Left cardiac atrium (tissue), 4 donors: ENCODE data around the gene KCNC2. TPM values are rescaled to one million over a fixed set of nuclear protein-coding genes. Genes with fewer than 3 reads are reported as not detected.

Experiments
- ATAC-seq, 2 donors: fragments of 200-7000 bp; cut with Tn5 transposase; one replicate each; pipeline ENCODE4 v1.9.1; 2020; ENCODE audit warnings: mild to moderate bottlenecking in 2 of 2, moderate library complexity in 2 of 2
- DNase-seq: peaks from one replicate; pipeline ENCODE4 v3.0.0-alpha.2; 2020
- intact Hi-C, 2 donors: fragments of 100-400 bp; cut with DNase I; formaldehyde crosslinking; loops; one replicate each; pipeline versions ENCODE4 v1.14.1 to v1.15.1; 2022 to 2023
- total RNA-seq, 2 donors: library from RNA; stranded (reverse); fragmentation: NEBNext Ultra II Directional; extraction: Animal tissue kit (Norgen Biotek cat#: 25700); gene quantifications; one replicate each; pipeline ENCODE4 v1.2.1, GENCODE V29; 2021
- donor health status: DM: no; HTN: yes; CAD: no.
- donor health status: DM: no; HTN: yes; CAD: no; lungs with severe emphysema.
- donor health status: DM: yes; HTN: yes; CAD: no.
- donor health status: Dilated cardiomyopathy.

Gene KCNC2
- total RNA-seq, 2 donors from 2014 or later: not detected

GRCh38 chr12:75086091-75087038 lies 123.3 kb downstream of the KCNC2 start:
- no peak for DNase-seq
- intact Hi-C loops: no loop called here
- ATAC-seq: no peak

- ATAC-seq (no peak), DNase-seq (no peak)
- intact Hi-C loops: no loop called here
These were observed 128.3 kb downstream of the KCNC2 start for GRCh38 chr12:75081305-75081704.

DNA sequence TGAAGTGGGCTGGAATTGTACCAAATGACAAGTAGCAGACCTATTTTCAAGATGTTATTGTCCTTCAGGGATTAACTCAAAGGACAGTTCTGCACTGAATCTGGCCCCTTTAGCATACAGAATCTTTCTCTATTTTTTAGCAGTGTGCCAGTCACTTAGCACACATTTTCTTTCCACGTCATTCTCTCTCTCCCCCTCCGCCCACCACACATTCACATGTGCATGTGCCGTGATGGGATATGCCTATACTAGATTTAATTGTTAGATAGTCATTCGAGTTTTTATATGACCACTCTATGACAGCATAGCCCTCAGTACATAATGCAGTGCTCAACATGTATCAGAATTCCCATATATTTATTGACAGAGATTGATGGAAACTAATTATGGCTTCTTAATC lies 129.1 kb downstream of the KCNC2 start:
- intact Hi-C loops: no loop called here

GRCh38 chr12:75065482-75065881 lies 144.2 kb downstream of the KCNC2 start:
- DNase-seq: no peak
- ATAC-seq: no peak
- intact Hi-C loops: no loop called here

More for the DNA sequence above, 129.1 kb downstream of the KCNC2 start:
- DNase-seq (no peak), ATAC-seq (no peak)

DNA sequence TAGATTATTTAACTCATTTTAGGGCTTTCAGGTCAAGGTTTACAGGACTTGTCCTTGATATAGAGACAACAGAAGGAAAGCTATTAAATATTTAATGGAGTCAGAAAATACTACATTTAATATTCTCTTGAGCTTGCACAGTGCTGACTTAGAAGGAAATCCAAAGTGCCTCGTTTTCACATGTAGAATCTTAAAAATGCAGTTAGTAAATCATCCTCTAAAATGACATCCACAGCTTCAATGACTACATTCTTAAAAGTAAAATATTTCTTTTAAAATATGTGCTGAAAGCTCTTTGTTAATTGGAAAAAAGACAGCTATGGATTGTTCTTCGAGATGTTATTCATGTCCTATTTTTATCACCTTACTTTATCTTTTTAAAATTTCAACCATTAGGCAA lies 146.9 kb downstream of the KCNC2 start:
- DNase-seq: no peak
- intact Hi-C loops: no loop called here

DNA sequence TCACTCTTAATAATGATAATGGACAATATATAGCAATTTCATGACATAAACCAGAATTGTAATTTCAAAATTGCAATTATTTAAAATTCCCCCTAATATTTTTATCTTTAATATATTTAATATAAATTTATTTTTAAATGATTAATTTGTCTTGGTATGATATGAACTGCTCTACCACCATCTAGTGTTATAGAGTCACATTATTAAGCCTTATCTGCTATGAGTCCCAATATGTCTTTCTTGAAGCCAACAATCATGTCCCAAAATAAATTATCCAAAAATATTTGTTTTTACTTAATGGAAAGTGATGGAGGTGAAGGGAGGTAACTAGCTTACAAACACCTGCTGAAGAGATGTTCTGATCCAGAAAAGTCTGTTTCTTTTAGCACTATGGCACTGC lies 151.4 kb downstream of the KCNC2 start:
- intact Hi-C loops: no loop called here
- ATAC-seq (no peak), DNase-seq (no peak)

More for the DNA sequence above, 146.9 kb downstream of the KCNC2 start:
- ATAC-seq: no peak

DNA sequence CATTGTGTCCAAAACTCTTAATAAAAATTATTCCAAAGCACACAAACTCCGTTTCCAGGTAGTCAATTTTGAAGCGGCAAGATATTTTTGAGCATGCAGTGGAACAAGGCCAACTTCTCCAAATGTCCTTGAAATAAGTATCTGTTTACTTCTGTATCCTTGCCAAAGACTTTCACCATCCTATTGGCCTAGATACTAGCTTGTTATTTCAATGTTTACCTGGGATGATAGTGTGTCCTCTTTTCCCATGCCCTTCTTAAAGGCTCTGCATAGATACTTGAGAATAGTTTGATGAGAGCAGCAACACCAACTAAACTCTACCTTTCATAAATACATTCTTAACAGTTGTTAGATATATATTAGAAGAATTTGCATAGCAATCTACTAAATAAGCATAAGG lies 160.9 kb downstream of the KCNC2 start:
- intact Hi-C loops: no loop called here
- ATAC-seq (no peak), DNase-seq (no peak)

DNA sequence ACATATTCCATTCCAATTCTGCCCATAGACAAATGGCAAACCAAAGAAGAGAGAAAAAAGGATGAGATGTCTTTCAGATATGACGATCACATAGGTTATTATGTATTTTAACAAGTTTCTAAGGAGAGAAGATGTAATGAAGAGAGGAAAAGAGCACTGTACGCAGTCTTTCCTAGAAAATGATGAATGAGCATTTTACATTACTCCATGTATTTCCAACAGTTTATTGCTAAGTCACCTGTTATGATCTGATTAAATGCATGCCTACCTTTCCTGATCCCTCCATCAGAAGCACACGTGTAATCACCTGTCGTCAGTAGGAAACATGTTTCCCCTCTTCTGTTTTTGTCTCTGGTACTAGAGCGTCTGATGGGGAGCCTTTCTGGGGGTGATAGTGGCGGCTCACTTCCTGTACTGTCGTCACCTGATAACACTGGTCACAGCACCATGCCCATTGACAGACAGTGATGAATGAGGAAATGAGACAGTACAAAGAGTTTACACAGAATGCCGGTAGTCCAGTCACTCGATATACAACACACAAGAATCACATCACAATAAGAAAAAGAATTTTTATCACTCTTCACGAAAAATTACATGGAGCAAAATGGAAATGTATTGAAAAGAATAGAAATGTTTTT lies 161.6 kb downstream of the KCNC2 start:
- ATAC-seq: no peak
- no peak for DNase-seq
- intact Hi-C loops: no loop called here

GRCh38 chr12:75042125-75042524 lies 167.5 kb downstream of the KCNC2 start:
- DNase-seq: no peak
- ATAC-seq: no peak
- intact Hi-C loops: no loop called here

DNA sequence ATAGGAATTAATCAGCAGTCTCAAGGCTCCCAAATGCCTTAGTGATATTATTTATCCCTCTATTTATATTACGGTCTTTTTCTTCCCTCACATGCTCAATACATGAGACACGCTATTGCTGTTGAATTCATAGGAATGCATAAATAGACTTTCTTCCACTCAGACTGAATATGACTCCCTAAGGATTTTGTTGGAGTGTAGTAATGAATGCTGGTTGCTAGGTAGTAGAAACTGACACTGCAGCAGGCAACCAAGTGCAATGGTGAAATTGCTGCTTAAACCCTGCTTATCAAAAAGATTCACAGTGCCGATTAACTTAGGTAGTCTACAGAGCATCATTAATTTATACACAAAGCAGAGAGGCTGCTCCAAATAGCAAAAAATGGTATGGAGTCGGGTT lies 168.2 kb downstream of the KCNC2 start:
- intact Hi-C loops: no loop called here
- ATAC-seq: no peak
- DNase-seq: no peak

- ATAC-seq (no peak), DNase-seq (no peak)
- intact Hi-C loops: no loop called here
These were observed 189.5 kb downstream of the KCNC2 start for GRCh38 chr12:75020068-75020557.

- ATAC-seq: no peak
- no peak for DNase-seq
- intact Hi-C loops: no loop called here
These were observed 198.5 kb downstream of the KCNC2 start for GRCh38 chr12:75011120-75011519.

DNA sequence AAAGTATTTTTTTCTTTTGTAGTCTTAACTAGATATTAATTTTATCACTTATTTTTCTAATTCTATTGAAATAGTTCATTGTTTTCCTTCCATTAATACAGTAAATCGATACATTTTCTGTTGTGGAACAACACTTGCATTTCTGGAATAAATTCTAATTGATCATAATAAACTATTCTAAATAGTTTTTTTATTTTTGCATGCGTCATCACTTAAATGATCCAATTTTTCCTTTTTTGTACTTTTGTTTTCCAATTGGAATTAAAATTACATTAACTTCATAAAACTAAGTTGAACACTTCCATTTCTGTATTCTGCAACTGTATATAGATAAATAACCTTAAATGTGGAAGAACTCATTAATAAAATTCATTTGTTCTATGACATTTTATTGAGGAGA lies 202.5 kb downstream of the KCNC2 start:
- DNase-seq: no peak
- ATAC-seq: no peak
- intact Hi-C loops: no loop called here

- no peak for DNase-seq
- no peak for ATAC-seq
- intact Hi-C loops: no loop called here
These were observed 209.5 kb downstream of the KCNC2 start for GRCh38 chr12:75000120-75000519.

- DNase-seq: no peak
- no peak for ATAC-seq
- intact Hi-C loops: no loop called here
These were observed 210.2 kb downstream of the KCNC2 start for GRCh38 chr12:74999474-74999873.

Other genes starting within 250 kb of the KCNC2 start
- gene CAPS2, start 120.5 kb upstream of the KCNC2 start, total RNA-seq: 10 to 100 TPM; 10.2 to 10.6 TPM
- not detected for gene GLIPR1L1, start 124.8 kb upstream of the KCNC2 start, total RNA-seq
- 1 to 10 TPM in 1 of 2 donors, under 1 TPM in 1; 0.92 to 1.7 TPM for gene GLIPR1L2, start 181.2 kb upstream of the KCNC2 start, total RNA-seq